NCI-H187 (cell line): ENCODE measurements around the gene KCNQ5.

Source experiments
- DNase-seq, 2 experiments: peaks; one replicate each; lab custom pipeline; 2025; lab: John Stamatoyannopoulos, UW

Gene KCNQ5

DNA sequence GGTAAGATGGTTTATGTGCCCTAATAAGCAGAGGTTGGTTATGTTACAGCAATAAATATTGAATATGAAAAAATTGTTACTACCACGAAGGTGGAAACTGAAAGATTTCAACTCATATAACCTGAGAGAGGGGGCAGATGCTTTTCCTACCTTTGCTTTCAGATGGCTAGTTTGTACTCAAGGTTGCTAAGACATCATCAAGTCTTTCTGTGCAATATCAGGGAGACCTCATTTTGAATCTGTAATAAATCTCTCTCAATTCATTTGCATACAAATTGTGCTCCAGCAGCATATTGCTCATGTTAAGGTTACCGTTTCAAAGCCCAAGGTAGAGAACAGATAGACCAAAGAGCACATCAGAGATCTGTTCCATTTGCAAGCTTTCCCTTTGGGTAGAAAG, 383.0 kb downstream of the KCNQ5 start:
- DNase-seq = no peak

DNA sequence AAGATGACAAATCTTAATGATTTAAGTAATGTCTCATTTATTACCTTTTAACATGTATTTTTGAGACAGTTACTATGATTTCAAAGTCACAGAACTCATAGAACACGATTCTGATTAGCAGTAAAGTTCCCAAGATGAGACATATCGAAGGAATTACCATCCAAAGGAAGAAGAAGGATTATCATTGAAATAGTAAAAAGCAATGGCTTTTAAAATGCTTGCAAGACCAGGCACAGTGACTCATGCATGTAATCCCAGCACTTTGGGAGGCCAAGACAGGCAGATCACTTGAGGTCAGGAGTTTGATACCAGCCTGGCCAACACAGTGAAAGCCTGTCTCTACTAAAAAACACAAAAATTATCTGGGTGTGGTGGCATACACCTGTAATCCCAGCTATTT, 384.3 kb downstream of the KCNQ5 start:
- DNase-seq = no peak

DNA sequence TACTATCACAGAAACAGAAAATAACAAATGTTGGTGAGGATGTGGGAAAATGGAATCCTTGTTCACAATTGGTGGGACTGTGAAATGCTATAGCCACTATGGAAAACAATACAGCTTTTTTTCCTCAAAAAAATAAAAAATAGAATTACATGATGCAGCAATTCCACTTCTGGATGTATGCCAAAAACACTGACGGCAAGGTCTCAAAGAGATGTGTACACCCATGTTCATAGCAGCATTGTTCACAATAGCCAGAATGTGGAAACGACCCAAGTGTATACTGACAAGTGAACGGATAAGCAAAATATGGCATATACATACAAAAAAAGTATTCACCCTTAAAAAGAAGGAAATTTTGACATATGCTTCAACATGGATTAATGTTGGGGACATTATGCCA, 390.1 kb downstream of the KCNQ5 start:
- DNase-seq = no peak

DNA sequence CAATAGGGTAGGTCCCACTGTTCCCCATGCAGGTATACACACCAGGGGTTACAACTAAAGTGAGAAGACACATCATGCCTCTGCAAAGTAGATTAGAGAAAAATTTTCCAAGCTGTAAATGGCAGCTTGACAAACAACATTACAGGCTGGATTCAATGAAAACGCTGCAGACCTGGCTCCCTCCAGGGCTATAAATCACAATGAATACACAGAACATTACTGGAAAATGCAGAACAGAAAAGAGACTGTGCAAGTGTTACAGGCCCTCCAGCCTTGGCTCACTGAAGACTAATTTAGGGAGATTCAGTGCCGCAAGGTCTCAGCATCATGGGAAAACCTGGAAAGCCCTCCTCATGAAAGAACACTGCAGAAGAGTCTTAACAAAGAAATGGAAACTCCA, 395.6 kb downstream of the KCNQ5 start:
- no peak for DNase-seq

DNA sequence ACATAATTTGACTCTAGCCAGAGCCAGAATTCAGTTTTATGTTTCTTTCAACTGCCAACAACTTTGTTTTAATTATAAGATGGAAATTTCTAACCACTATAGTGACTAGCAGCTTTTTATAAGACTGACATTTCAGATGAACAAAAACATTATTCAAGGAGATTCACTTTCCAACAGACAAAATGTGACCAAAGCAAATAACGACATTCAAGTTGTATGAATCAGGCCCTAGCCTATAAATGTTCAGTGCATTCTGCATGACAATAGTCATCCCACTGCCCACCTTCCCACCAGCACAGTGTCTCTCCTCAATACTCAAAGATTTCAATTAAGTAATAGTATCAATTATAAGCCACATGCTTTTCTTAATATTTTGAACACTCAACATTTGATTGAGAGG, 402.7 kb downstream of the KCNQ5 start:
- no peak for DNase-seq

DNA sequence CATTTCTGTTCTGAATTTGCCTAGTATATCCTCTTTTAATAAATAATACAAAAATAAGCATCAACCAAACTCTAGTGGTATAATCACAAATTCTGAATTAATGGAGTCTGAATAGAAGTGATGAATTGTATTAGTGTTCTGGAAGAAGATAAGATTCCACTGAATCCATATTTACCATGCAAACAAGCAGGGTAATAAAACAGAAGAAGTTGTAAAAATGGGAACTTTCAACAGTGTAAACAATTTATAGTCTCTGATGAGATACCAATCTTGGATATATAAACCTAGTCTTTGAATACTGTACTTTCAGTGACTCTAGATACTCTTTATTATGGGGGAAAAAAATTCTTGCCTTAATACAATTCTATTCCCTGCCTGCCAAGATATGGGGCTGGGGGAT, 405.8 kb downstream of the KCNQ5 start:
- DNase-seq = no peak

DNA sequence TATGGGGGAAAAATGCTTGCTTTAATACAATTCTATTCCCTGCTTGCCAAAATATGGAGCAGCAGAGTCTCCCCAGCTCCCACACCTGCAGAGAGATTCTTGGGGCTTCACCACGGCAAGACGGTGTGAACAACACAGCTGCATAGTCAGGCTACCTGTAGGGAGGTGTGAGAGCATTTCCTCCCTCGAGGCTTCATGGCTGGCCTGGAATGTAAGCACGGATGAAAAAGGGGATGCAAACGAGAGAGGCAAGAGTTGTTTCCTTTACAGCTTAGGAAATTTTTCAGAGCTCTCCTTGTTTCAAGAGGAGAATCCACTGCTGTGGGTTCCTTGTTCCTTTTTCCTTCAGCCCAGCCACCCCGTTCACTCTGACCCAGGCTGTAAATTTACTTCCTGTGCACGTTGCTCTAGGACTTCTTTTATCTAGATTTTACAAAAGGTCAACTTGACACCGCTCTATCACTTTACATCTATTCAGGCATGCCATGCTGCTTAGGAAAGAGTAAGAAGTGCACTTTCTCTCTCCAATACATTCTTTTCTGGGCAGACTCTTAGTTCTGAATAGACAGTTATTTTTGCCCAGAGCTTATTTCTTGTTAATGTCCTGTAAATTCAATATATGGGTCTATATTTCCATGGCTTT, 406.4 kb downstream of the KCNQ5 start:
- no peak for DNase-seq

DNA sequence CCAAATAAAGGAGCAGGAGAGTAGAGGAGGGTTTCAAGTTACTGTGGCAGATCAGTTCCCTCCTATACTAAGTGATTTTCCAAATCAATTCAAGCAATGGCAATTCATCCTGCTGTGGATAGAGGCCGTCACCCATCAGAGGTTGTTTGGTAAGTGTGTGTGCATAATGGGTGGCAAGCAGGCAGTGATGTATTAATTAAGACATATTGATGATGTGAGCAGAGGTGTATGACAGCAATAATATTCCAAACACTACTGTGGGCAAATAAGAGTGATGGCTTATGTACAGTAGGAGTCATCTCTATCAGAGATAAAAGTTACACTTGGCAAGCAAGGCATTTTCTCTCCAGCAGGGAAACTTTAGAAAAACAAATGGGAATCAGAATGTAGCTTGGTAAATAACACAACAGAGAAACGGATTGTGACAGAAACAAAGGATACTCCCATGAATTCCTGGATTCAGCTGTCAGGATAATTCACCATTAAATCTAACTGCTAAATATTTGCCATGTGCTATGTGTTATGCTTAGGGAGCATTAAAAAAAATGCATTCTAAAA, 407.1 kb downstream of the KCNQ5 start:
- no peak for DNase-seq

DNA sequence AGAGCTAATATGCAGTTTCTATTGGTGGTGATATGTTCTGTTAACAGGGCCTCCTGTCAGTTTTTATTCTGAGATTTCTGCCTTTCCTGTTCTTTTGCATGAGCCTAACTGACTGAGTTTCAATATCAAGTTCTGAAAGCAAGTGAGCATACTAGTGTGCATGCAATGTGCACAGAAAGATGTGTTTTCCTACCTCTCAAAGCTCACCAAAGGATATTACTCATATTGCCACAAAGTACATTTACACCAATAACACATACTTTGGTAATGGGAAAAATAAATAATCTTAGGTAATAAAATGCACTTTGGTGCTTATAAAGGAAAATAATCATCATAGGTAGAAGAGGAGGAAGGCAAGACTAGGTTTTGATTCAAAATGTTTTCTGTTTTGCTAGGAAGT, 408.4 kb downstream of the KCNQ5 start:
- DNase-seq = no peak

DNA sequence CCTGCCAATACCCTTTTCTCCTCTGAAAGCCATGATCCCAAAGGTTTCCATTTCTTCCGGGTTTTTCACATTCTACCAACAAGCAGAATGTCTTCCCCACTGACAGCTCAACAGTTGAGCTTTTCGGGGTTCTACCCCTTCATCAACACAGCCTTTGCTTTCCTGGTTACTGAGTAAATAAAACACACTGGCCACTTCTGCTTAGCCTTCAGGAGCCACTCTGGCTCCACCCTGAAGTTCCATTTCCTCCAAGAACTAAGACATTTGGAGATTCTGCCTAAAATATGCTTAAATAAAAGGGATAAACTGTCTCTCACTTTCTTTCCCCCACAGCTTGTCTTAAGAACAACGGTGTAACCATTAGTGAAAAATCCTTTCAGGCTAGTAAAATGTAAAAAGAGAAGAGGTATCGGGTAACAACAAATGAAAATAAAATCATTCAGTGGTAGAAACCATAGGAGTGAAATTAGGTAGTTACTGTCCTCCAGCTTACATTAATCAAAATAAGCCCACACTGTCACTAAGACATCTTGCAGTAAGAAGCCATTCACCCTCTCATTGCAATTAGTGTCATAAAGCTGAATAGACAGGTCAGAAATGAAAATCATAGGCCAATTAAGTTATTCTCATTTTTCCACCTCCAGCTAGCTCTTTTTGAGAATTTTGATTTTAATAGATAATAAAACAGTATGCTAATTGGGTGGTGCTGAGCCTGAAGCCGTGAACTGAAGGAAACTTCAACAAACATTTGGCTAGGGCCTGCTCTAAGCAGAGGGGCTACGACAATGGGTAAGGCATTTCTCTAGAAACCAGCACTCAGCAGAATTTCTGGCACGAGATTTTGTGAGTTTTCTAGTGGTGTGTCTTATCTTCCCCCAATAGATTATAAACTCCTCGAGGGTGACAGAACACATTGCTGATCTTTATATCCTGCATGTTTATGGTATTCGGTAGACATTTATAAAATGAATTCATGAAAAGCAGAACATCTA, 409.2 kb downstream of the KCNQ5 start:
- DNase-seq = no peak

DNA sequence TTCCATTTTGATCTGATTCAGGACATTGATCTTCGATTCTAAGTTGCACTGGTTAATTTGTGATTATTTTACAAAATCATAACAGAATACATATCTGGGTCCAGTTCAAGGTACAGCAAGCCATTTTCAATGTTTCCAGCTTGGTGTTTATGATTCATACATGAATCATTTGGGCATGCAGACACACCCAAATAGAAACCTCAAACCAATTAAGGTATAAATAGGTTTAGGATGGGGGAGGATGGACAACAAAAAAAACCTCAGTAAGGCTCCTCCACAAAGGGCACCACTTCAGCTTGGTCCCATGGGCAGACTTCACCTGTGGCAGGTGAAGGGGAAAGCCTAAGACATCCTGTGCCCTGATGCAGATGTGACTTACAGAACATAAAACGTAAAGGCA, 410.7 kb downstream of the KCNQ5 start:
- DNase-seq = peak; percentile 37 to 49

DNA sequence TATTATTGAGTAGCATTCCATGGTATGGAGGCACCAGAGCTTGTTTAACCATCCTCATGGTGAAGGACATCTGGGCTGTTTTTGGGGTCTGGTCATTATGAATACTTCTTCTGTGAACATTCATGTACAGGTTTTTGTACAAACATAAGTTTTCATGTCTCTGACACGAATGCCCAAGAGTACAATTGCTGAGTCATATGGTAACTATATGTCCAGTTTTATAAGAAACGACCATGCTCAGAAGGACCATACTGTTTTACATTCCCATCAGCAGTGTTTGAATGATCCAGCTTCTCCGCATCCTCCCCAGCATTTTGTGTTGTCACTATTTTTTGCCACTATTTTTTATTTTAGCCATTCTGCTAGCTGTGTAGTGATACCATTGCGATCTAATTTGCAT, 414.8 kb downstream of the KCNQ5 start:
- no peak for DNase-seq

DNA sequence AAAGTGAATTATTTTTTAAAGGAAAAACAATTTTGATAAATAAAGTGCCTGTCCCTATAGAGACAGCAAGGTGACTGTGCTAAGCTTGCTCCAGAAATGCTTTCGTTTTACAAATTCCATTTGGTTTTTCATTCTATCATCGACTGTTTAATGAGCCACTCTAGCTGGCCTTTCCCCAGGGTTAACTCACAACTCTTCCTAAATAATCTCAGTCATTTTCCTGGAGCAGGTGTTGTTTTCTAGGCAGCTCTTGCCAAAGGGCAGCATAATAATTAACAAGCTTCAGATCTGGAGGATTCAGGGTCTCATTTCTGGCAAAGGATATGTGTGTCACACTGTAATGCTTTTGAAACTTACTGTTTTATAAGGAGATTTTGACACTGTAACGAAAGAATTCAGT, 419.2 kb downstream of the KCNQ5 start:
- no peak for DNase-seq

DNA sequence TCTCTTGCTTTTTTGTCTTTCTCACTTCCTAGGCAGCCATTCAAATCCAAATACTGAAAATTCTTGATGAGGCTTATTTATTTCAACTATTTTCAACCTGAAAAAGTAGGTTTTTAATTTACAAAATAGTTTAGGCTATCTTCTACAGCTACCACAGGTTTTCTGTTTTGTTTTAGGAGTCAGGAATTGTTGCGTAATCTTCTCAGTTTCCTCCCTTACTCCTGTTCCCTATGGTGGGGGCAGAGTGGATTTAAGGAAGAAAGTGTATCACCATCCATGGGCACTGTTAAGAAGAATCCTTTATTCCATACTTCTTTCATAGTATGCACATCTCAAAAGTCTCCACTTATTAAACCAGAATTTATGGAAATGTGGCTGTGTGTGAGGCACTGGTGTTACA, 421.0 kb downstream of the KCNQ5 start:
- DNase-seq = no peak

DNA sequence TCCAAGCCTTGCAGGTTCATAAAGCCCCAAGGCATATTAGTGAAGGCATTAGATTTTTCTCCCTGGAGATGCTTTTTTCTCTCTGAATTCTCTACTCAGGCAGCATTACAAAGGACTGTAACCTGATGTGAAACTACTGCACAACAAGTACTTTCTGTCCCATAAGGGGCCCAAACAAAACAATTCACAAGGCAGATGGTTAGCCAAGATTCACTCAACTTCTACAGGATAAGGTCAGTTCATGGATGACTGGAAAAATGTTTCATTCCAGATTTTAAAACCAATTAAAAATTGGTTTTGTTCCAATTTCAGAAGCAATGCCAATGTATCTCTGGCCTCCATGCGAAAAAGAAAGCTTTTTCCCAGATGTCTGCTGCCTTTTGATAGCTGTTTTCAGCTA, 421.6 kb downstream of the KCNQ5 start:
- no peak for DNase-seq

DNA sequence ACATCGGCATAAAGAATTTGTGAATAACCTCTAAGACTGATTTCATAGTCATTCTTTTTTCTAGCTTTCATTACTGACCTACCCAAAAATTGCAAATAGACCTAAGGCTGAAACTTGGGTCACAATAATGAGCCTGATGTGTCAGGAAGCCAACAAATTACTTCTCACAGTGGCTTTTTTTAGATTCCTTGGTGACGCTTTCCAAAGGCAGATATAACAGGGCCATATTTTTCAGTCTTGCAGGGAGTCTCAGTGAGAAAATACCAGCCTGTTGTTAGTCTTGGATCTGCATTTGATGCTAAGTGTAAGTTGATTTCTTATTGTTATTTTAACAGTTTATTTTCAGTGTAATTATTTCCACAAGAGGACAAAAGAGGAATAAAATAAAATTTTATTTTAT, 423.7 kb downstream of the KCNQ5 start:
- DNase-seq = no peak

DNA sequence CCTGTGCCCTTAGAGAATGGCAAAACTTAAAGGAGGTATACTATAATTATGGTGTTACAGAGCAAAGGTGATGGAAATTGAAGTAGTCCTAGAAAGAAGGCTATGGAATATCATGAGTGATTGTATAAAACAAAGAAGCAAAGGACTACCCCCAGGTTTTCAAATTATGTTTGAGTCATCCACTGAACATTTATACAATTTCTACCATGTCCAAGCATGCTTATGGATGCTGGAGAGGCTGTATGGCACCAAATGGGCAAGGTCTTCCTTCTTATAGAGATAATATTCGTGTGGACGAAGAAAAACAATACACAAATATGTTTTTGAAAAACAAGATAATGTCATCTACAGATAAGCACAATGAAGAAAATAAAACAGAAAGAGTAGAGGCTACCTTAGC, 425.9 kb downstream of the KCNQ5 start:
- DNase-seq = no peak

DNA sequence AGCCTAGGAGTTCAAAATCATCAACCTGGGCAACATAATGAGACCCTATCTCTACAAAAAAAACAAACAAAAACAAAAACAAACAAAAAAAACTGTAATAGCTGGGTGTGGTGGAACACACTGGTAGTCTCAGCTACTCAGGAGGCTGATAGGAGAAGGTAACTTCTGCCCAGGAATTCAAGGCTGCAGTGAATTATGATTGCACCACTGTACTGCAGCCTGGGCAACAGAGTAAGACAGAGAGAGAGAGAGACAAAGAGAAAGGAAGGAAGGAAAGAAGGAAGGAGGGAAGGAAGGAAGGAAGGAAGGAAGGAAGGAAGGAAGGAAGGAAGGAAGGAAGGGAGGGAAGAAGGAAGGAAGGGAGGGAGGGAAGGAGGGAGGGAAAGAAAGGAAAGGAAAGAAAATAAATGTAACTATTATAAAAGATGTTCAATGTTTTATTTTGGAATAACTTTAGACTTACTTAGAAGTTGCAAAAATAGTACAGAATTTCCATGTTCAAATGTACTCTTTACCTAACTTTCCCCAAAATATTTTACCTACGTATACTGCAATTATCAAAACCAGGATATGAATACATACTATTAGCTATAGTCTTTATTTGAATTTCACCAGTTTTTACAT, 428.2 kb downstream of the KCNQ5 start:
- no peak for DNase-seq

DNA sequence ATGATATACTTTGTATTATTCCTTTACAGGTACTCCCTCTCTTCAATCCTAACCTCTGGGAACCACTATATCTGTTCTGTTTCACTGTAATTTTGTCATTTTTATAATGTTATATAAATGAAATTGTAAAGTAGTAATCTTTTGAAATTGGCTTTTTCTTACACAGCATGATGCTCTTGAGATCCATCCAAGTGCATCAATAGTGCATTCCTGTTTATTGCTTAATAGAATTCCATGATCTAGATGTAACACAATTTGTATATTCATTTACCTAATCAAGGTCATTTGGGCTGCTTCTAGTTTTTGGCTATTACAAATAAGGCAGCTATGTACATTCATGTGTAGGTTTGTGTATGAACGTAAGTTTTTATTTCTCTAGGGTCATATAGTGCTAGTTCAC, 428.8 kb downstream of the KCNQ5 start:
- DNase-seq = no peak

DNA sequence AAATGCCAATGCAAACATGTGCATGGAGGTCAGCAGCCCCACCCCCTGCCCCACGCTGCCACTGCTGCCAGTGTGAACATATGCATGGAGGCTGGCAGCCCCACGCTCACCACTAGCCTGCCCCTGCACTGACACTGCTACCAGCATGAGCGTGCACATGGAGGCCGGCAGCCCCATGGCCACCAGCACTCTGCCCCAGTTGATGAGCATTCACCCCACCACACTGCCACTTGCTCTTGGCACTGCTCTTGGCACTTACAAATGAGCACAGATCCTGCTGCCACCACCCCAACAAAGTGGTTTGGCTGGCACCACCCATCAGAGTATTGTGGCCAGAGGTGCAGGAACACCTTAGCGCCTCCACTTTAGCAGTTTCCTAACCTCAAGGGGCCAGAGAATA, 429.3 kb downstream of the KCNQ5 start:
- DNase-seq = no peak

DNA sequence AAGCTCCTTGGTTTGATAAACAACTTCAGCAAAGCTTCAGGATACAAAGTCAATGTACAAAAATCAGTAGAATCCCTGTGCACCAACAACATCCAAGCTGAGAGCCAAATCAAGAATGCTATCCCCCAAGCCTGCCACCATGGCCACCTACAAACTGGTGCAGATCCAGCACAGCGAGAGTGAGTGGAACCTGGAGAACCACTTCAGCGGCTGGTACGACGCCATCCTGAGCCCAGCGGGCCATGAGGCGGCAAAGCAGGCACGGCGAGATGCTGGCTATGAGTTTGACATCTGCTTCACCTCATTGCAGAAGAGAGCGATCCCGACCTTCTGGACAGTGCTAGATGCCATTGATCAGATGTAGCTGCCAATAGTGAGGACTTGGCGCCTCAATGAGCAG, 433.1 kb downstream of the KCNQ5 start:
- no peak for DNase-seq

DNA sequence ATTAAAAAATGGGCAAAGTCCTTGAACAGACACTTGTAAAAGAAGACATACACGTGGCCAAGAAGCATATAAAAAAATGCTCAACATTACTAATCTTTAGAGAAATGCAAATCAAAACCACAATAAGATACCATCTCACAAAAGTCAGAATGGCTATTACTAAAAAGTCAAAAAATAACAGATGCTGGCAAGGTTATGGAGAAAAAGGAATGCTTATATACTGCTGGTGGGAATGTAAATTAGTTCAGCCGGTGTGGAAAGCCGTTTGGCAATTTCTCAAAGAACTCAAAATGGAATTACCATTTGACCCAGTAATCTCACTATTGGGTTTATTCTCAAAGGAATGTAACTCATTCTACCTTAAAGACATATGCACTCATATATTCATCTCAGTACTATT, 436.9 kb downstream of the KCNQ5 start:
- DNase-seq = no peak

DNA sequence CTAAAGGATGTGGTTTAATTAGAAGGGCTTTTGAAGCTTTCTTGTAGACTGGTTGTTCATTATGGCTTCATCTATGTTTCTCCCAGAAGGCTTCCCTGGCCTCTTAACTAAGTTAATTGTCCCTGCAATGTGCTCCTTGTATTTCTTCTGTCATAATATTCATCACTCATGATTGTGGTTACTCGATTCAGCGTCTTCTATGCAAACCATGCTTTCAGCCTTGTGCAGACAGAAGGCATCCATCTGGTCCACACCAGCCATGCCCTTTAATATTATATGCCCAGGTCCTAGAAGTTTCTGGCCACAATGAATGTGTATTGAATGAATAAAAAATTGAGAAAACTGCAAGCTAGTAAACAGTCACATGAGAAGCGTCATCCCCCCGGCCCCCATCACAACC, 440.3 kb downstream of the KCNQ5 start:
- peak in 1 of 2 experiments; percentile 24 for DNase-seq
